Vagina (tissue), 2 donors: ENCODE results near the gene CCL4. TPM values are rescaled to one million over a fixed set of nuclear protein-coding genes. Genes with fewer than 3 reads are reported as not detected.

Experiments used
- DNase-seq, 2 donors: peaks; one replicate each; pipeline ENCODE4 v3.0.0-alpha.2; 2017; ENCODE audit errors: extremely low spot score in 2 of 2
- H3K27ac ChIP-seq: fragments of 200-600 bp; sonication (generic); one replicate; pipeline ENCODE4 v1.5.1; 2019
- H3K27me3 ChIP-seq: fragments of 200-600 bp; sonication (generic); one replicate; pipeline ENCODE4 v1.5.1; 2019
- H3K36me3 ChIP-seq, 2 donors: fragments of 200-600 bp; sonication (generic); one replicate each; pipeline ENCODE4 v1.5.1; 2017 to 2019
- H3K4me1 ChIP-seq: fragments of 200-600 bp; sonication (generic); one replicate; pipeline ENCODE4 v1.5.1; 2019
- H3K4me3 ChIP-seq, 2 donors: fragments of 200-600 bp; sonication (generic); 1 replicate in 1 of 2; 2 replicates in 1 of 2; pipeline ENCODE4 v1.5.1; 2016 to 2019
- H3K9me3 ChIP-seq: fragments of 200-600 bp; sonication (generic); one replicate; pipeline ENCODE4 v1.5.1; 2019
- CTCF ChIP-seq, 3 experiments: fragments of 450-650 bp in 2 of 3; fragments of 200-600 bp in 1 of 3; sonication (generic) in 1 of 3; IDR thresholded peaks; one replicate each; pipeline ENCODE4 v1.5.1; 2017 to 2019; ENCODE audit warnings: antibody characterized with exemption in 3 of 3, mild to moderate bottlenecking in 2 of 3, moderate library complexity in 2 of 3
- POLR2A ChIP-seq, 2 donors: fragments of 450-650 bp; IDR thresholded peaks; one replicate each; pipeline ENCODE4 v1.6.1; 2017; ENCODE audit warnings: antibody characterized with exemption in 2 of 2, mild to moderate bottlenecking in 2 of 2, moderate library complexity in 2 of 2
- POLR2AphosphoS5 ChIP-seq, 2 donors: sonication (generic); formaldehyde crosslinking; IDR thresholded peaks; one replicate each; pipeline ENCODE4 v1.9.0; 2017; ENCODE audit warnings: antibody characterized with exemption in 2 of 2, mild to moderate bottlenecking in 2 of 2, low read depth in 1 of 2; ENCODE audit not compliant: insufficient read depth in 1 of 2
- intact Hi-C: fragments of 100-400 bp; cut with DNase I; formaldehyde crosslinking; loops from one replicate; pipeline ENCODE4 v1.15.1; 2023
- total RNA-seq: library from RNA; depleted of rRNA; stranded (reverse); fragments of >200 nt; gene quantifications from one replicate; pipeline ENCODE4 v1.2.3, GENCODE V29; 2016

Gene CCL4
- total RNA-seq, 1 donor from 2014 or later: 15.0 TPM

GRCh38 chr17:36136036-36136435 lies 32.4 kb downstream of the CCL4 start:
- Histone ChIP-seq H3K9me3 (no peaks in the 10 kb centered on the region), H3K4me3 (no peak overlapping the region), H3K27me3 (no peaks in the 10 kb centered on the region), H3K27ac (no peak overlapping the region), H3K36me3 (no peaks in the 10 kb centered on the region), H3K4me1 (no peaks in the 10 kb centered on the region)
- TF ChIP-seq POLR2A (IDR thresholded peaks at IDR 0.05) (no peak), CTCF (IDR thresholded peaks at IDR 0.05) (no peak), POLR2AphosphoS5 (IDR thresholded peaks at IDR 0.05; ENCODE audit: insufficient read depth in 1 of 2, low read depth in 1 of 2) (no peak)
- no peak for DNase-seq
- intact Hi-C loops: no loop called here

- no peak for DNase-seq
- Histone ChIP-seq H3K27ac (no peak overlapping the region), H3K9me3 (no peaks in the 10 kb centered on the region), H3K36me3 (no peaks in the 10 kb centered on the region), H3K27me3 (no peaks in the 10 kb centered on the region), H3K4me1 (no peaks in the 10 kb centered on the region), H3K4me3 (no peak overlapping the region)
- TF ChIP-seq CTCF (IDR thresholded peaks at IDR 0.05) (no peak), POLR2AphosphoS5 (IDR thresholded peaks at IDR 0.05; ENCODE audit: insufficient read depth in 1 of 2, low read depth in 1 of 2) (no peak), POLR2A (IDR thresholded peaks at IDR 0.05) (no peak)
- intact Hi-C loops: no loop called here
Measured at GRCh38 chr17:36136439-36136838, 32.8 kb downstream of the CCL4 start.

GRCh38 chr17:36142235-36142634 lies 38.6 kb downstream of the CCL4 start:
- Histone ChIP-seq H3K4me1 (no peaks in the 10 kb centered on the region), H3K4me3 (no peak overlapping the region), H3K36me3 (no peaks in the 10 kb centered on the region), H3K27ac (no peak overlapping the region), H3K9me3 (no peaks in the 10 kb centered on the region), H3K27me3 (no peaks in the 10 kb centered on the region)
- no peak for DNase-seq
- intact Hi-C loops: loop anchor here (10.0 kb wide), 1 partner anchor 167 kb away; no protein-coding TSS in a partner anchor
- TF ChIP-seq POLR2AphosphoS5 (IDR thresholded peaks at IDR 0.05; ENCODE audit: insufficient read depth in 1 of 2, low read depth in 1 of 2): no peak

- H3K4me1 ChIP-seq: no peaks in the 10 kb centered on the region
- H3K27me3 ChIP-seq: no peaks in the 10 kb centered on the region
- no peaks in the 10 kb centered on the region for H3K36me3 ChIP-seq
- intact Hi-C loops: loop anchor here (10.0 kb wide), 1 partner anchor 168 kb away; no protein-coding TSS in a partner anchor
- TF ChIP-seq CTCF (IDR thresholded peaks at IDR 0.05): no peak
- TF ChIP-seq POLR2A (IDR thresholded peaks at IDR 0.05): no peak
- no peak for TF ChIP-seq POLR2AphosphoS5 (IDR thresholded peaks at IDR 0.05; ENCODE audit: insufficient read depth in 1 of 2, low read depth in 1 of 2)
- H3K9me3 ChIP-seq: no peaks in the 10 kb centered on the region
- H3K27ac ChIP-seq: no peak overlapping the region
- no peak overlapping the region for H3K4me3 ChIP-seq
- no peak for DNase-seq
Measured at GRCh38 chr17:36142806-36143205, 39.2 kb downstream of the CCL4 start.

GRCh38 chr17:36144014-36144413 lies 40.4 kb downstream of the CCL4 start:
- Histone ChIP-seq H3K9me3 (no peaks in the 10 kb centered on the region), H3K36me3 (no peaks in the 10 kb centered on the region), H3K27ac (no peak overlapping the region), H3K27me3 (no peaks in the 10 kb centered on the region), H3K4me1 (no peaks in the 10 kb centered on the region), H3K4me3 (no peak overlapping the region)
- intact Hi-C loops: loop anchor here (10.0 kb wide), 1 partner anchor 169 kb away; no protein-coding TSS in a partner anchor
- TF ChIP-seq POLR2AphosphoS5 (IDR thresholded peaks at IDR 0.05; ENCODE audit: insufficient read depth in 1 of 2, low read depth in 1 of 2) (no peak), CTCF (IDR thresholded peaks at IDR 0.05) (no peak), POLR2A (IDR thresholded peaks at IDR 0.05) (no peak)
- no peak for DNase-seq
